ENCODE data around the gene EXTL2. TPM values are rescaled to one million over a fixed set of nuclear protein-coding genes. Genes with fewer than 3 reads are reported as not detected.

EXTL2 gene
- total RNA-seq, 1 donor from 2014 or later, result 8.4 TPM

- Histone ChIP-seq H3K27ac (no peak overlapping the region), H3K9me3 (no peaks in the 10 kb centered on the region), H3K27me3 (no peaks in the 10 kb centered on the region), H3K4me3 (no peak overlapping the region), H3K4me1 (no peaks in the 10 kb centered on the region), H3K36me3 (peaks cover 17 to 84% of the 10 kb centered on the region in 2 donors)
- intact Hi-C loops (cut with DNase I), result no loop called here
- no peak for DNase-seq (ENCODE audit: low spot score in 2 of 2)
- no peak for TF ChIP-seq CTCF (IDR thresholded peaks at IDR 0.05)
Measured at GRCh38 chr1:100909018-100909417, 14.4 kb upstream of the EXTL2 start.

GRCh38 chr1:100907887-100908286 is 13.2 kb upstream of the EXTL2 start:
- H3K27ac ChIP-seq, result no peak overlapping the region
- DNase-seq (ENCODE audit: low spot score in 2 of 2), result no peak
- intact Hi-C loops (cut with DNase I), result no loop called here
- TF ChIP-seq CTCF (IDR thresholded peaks at IDR 0.05), result no peak
- H3K36me3 ChIP-seq, result peaks cover 11 to 75% of the 10 kb centered on the region in 2 donors
- H3K4me3 ChIP-seq, result no peak overlapping the region
- no peaks in the 10 kb centered on the region for H3K9me3 ChIP-seq
- no peaks in the 10 kb centered on the region for H3K4me1 ChIP-seq
- H3K27me3 ChIP-seq, result no peaks in the 10 kb centered on the region

GRCh38 chr1:100905181-100905580 is 10.5 kb upstream of the EXTL2 start:
- H3K4me3 ChIP-seq, result no peak overlapping the region
- no peaks in the 10 kb centered on the region for H3K27me3 ChIP-seq
- no peak for DNase-seq (ENCODE audit: low spot score in 2 of 2)
- no peaks in the 10 kb centered on the region for H3K9me3 ChIP-seq
- H3K36me3 ChIP-seq, result peaks cover 0 to 55% of the 10 kb centered on the region in 2 donors
- no peaks in the 10 kb centered on the region for H3K4me1 ChIP-seq
- H3K27ac ChIP-seq, result no peak overlapping the region
- intact Hi-C loops (cut with DNase I), result no loop called here
- no peak for TF ChIP-seq CTCF (IDR thresholded peaks at IDR 0.05)

GRCh38 chr1:100904528-100904927 is 9.9 kb upstream of the EXTL2 start:
- Histone ChIP-seq H3K27ac (no peak overlapping the region), H3K36me3 (peaks cover 0 to 62% of the 10 kb centered on the region in 2 donors), H3K4me3 (no peak overlapping the region), H3K27me3 (no peaks in the 10 kb centered on the region), H3K9me3 (no peaks in the 10 kb centered on the region), H3K4me1 (no peaks in the 10 kb centered on the region)
- intact Hi-C loops (cut with DNase I), result no loop called here
- no peak for TF ChIP-seq CTCF (IDR thresholded peaks at IDR 0.05)
- DNase-seq (ENCODE audit: low spot score in 2 of 2), result no peak

GRCh38 chr1:100903777-100904176 is 9.1 kb upstream of the EXTL2 start:
- TF ChIP-seq CTCF (IDR thresholded peaks at IDR 0.05), result no peak
- DNase-seq (ENCODE audit: low spot score in 2 of 2), result no peak
- Histone ChIP-seq H3K9me3 (no peaks in the 10 kb centered on the region), H3K36me3 (peaks cover 0 to 58% of the 10 kb centered on the region in 2 donors), H3K4me3 (no peak overlapping the region), H3K4me1 (no peaks in the 10 kb centered on the region), H3K27me3 (no peaks in the 10 kb centered on the region), H3K27ac (no peak overlapping the region)
- intact Hi-C loops (cut with DNase I), result no loop called here

- no peak overlapping the region for H3K27ac ChIP-seq
- peaks cover 0 to 7% of the 10 kb centered on the region in 2 donors for H3K4me1 ChIP-seq
- H3K9me3 ChIP-seq, result no peaks in the 10 kb centered on the region
- no peak for TF ChIP-seq CTCF (IDR thresholded peaks at IDR 0.05)
- intact Hi-C loops (cut with DNase I), result no loop called here
- peaks cover 0 to 44% of the 10 kb centered on the region in 2 donors for H3K36me3 ChIP-seq
- H3K27me3 ChIP-seq, result no peaks in the 10 kb centered on the region
- no peak overlapping the region for H3K4me3 ChIP-seq
- no peak for DNase-seq (ENCODE audit: low spot score in 2 of 2)
Measured at GRCh38 chr1:100902365-100902764, 7.7 kb upstream of the EXTL2 start.

All from ascending aorta (tissue), 2 donors.